ENCODE results near the gene MS4A18. TPM values are rescaled to one million over a fixed set of nuclear protein-coding genes. Genes with fewer than 3 reads are reported as not detected.

MS4A18 gene
- total and polyA plus RNA-seq, 2 donors (not counting 3 experiments of a cell fraction or from before 2014, with no cell fraction given), result not detected

DNA sequence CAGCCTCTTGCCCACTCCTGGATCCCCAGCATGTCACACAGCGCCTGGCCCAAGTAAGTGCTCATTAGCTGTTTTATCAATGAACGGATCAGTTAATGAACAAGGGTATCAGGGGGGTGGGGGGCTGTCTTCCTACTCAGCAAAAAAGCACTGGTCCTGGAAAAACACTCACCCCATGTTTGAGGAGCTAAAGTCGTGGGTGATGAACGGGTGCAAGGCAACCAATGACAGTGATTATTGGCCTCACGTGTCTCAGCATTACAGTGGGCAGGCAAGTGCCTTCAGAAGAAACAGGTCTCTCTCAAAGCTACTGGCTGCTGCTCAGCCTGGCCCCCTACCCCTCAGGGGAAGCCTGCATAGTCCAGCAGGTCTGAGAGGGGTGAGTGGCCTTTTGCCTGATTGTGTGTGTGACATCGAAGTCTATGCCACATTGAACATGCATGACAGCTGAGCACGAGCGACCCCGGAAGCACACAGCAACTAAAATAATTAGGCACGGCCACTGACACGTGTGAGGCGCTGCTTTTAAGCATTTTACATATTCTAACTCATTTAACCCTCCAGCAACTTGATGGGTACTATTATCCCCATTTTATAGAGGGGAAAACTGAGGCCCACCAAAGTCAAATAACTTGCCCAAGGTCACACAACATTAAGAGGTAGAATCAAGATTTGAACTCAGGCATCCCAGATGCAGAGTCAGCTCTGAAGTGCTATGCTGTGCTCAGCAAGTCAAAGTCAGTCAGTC lies 58.0 kb downstream of the MS4A18 start:
- no peaks in the 10 kb centered on the region for H3K9me3 ChIP-seq (replicated peaks; ENCODE audit: control insufficient read depth, insufficient read depth, low read length)
- TF ChIP-seq FOS (IDR thresholded peaks at IDR 0.05; ENCODE audit: borderline replicate concordance, insufficient read depth, low read length) (no peak), POLR2A (IDR thresholded peaks at IDR 0.05; ENCODE audit: low read depth, low read length) (no peak), EZH2 (IDR thresholded peaks at IDR 0.05; ENCODE audit: borderline replicate concordance, low read depth, low read length, severe bottlenecking) (no peak), GATA2 (IDR thresholded peaks at IDR 0.05; ENCODE audit: insufficient read depth, insufficient read length, low read depth, low read length) (no peak), MYC (IDR thresholded peaks at IDR 0.05; ENCODE audit: low read depth, low read length) (no peak), JUN (IDR thresholded peaks at IDR 0.05; ENCODE audit: borderline replicate concordance, insufficient read depth, insufficient read length, low read depth) (no peak), POLR2AphosphoS5 (IDR thresholded peaks at IDR 0.05; ENCODE audit: insufficient read depth, low read depth, low read length) (no peak), CTCF (IDR thresholded peaks at IDR 0.05; ENCODE audit: extremely low read depth in 1 of 2, insufficient read depth in 1 of 2, low read depth in 1 of 2, low read length in 2 of 2) (no peak)
- TF ChIP-seq, protein P1, sequence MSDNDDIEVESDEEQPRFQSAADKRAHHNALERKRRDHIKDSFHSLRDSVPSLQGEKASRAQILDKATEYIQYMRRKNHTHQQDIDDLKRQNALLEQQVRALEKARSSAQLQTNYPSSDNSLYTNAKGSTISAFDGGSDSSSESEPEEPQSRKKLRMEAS (IDR thresholded peaks at IDR 0.05; ENCODE audit: insufficient read depth, insufficient read length), result no peak
- no TSS peak for BruUV-seq (replicated peaks)
- H3K36me3 ChIP-seq (ENCODE audit: control insufficient read depth in 2 of 2, extremely low read depth in 1 of 2, insufficient read depth in 2 of 2, low read length in 2 of 2), result no peaks in the 10 kb centered on the region
- H3K79me2 ChIP-seq (ENCODE audit: control insufficient read depth, insufficient read depth, low read length), result no peaks in the 10 kb centered on the region
- H3K9ac ChIP-seq (replicated peaks; ENCODE audit: extremely low read depth, insufficient read depth, low read length), result no peak overlapping the region
- FAIRE-seq, result no peak
- intact Hi-C loops (cut with micrococcal nuclease), result no loop called here
- POLR2A ChIA-PET, result no interaction called here
- no peaks in the 10 kb centered on the region for H4K20me1 ChIP-seq (replicated peaks; ENCODE audit: control insufficient read depth, extremely low read depth, insufficient read depth, low read length)
- no peak overlapping the region for H3K27ac ChIP-seq (ENCODE audit: insufficient read depth, low read depth, low read length)
- no peaks in the 10 kb centered on the region for H3K9me1 ChIP-seq (replicated peaks; ENCODE audit: control insufficient read depth, extremely low read depth, insufficient read depth, low read length)
- no peak overlapping the region for H3K4me2 ChIP-seq (ENCODE audit: insufficient read depth, low read length)
- no peaks in the 10 kb centered on the region for H3K27me3 ChIP-seq (ENCODE audit: control insufficient read depth in 2 of 2, insufficient read depth in 2 of 2, low read length in 2 of 2)
- no peak overlapping the region for H2AFZ ChIP-seq (ENCODE audit: low read depth, low read length)
- dilution Hi-C loops (cut with MboI; ENCODE audit: extremely low pct_ligation_motif_present, low sequenced_read_pairs), result no loop called here
- H3K4me1 ChIP-seq (ENCODE audit: control insufficient read depth, extremely low read depth, insufficient read depth, low read length), result peaks cover 19% of the 10 kb centered on the region
- H3K4me3 ChIP-seq (replicated peaks in 1 of 3; ENCODE audit: insufficient read depth in 1 of 3, low read depth in 1 of 3, low read length in 3 of 3), result no peak overlapping the region
- no peak for DNase-seq (ENCODE audit: low read depth, low spot score)
- CTCF ChIA-PET, result interaction anchor here (1.7 to 2.5 kb wide), 2 partner anchors 105 to 117 kb away, joined by 4 to 9 read pairs; no protein-coding TSS in a partner anchor

Data from endothelial cell of umbilical vein (primary cell).